Caco-2 (cell line): ENCODE measurements around the gene WAPL. TPM values are rescaled to one million over a fixed set of nuclear protein-coding genes. Genes with fewer than 3 reads are reported as not detected.

ENCODE experiments used
- BruUV-seq: library from RNA; stranded (reverse); fragments of 400-500 nt; replicated peaks from 2 replicates; lab custom pipeline; 2021; lab: Mats Ljungman, UMichigan
- CTCF ChIA-PET: fragments of 300-600 bp; sonication (Branson Sonifier 250); formaldehyde crosslinking; loops from one replicate; lab custom pipeline; 2022; ENCODE audit warnings: antibody characterized with exemption; lab: Charles Lee
- POLR2A ChIA-PET: fragments of 300-600 bp; sonication (Branson Sonifier 250); formaldehyde crosslinking; loops from one replicate; lab custom pipeline; 2022; ENCODE audit warnings: antibody characterized with exemption; lab: Charles Lee
- DNase-seq, 2 experiments: peaks; one replicate each; pipeline versions ENCODE4 v3.0.0 to v3.0.0-alpha.2; 2020 to 2022
- H3K27me3 ChIP-seq: replicated peaks from 2 replicates; pipeline ENCODE4 v1.6.0; 2011; ENCODE audit warnings: low read length; ENCODE audit not compliant: control insufficient read depth, insufficient read depth
- H3K36me3 ChIP-seq: 2 replicates; pipeline ENCODE4 v1.5.1; 2011; ENCODE audit warnings: low read length; ENCODE audit not compliant: control insufficient read depth, insufficient read depth
- H3K4me1 ChIP-seq: fragments of 250-450 bp; sonication (Bioruptor Pico); 2 replicates; pipeline ENCODE4 v1.5.1; 2020; ENCODE audit warnings: mild to moderate bottlenecking
- H3K4me3 ChIP-seq: 2 replicates; pipeline ENCODE4 v1.5.1; 2011; ENCODE audit warnings: low read depth, mild to moderate bottlenecking, control low read depth, low read length
- H3K9me3 ChIP-seq: fragments of 250-450 bp; sonication (Bioruptor Pico); 2 replicates; pipeline ENCODE4 v1.5.1; 2020; ENCODE audit warnings: mild to moderate bottlenecking, moderate library complexity
- H3K27ac Mint-ChIP-seq: one replicate; pipeline ENCODE4 v1.8.0; 2022; ENCODE audit warnings: mixed read lengths; ENCODE audit not compliant: unreplicated experiment
- H3K27me3 Mint-ChIP-seq: one replicate; pipeline ENCODE4 v1.8.0; 2022; ENCODE audit warnings: mixed read lengths; ENCODE audit not compliant: insufficient read depth, unreplicated experiment
- H3K36me3 Mint-ChIP-seq: one replicate; pipeline ENCODE4 v1.8.0; 2022; ENCODE audit warnings: mild to moderate bottlenecking, mixed read lengths; ENCODE audit not compliant: insufficient read depth, unreplicated experiment
- H3K4me1 Mint-ChIP-seq: one replicate; pipeline ENCODE4 v1.8.0; 2022; ENCODE audit warnings: low read depth, mixed read lengths; ENCODE audit not compliant: unreplicated experiment
- H3K4me3 Mint-ChIP-seq: one replicate; pipeline ENCODE4 v1.8.0; 2022; ENCODE audit warnings: mild to moderate bottlenecking, moderate library complexity, mixed read lengths; ENCODE audit not compliant: unreplicated experiment
- H3K9me3 Mint-ChIP-seq: one replicate; pipeline ENCODE4 v1.8.0; 2022; ENCODE audit warnings: mixed read lengths; ENCODE audit not compliant: unreplicated experiment
- intact Hi-C: fragments of 100-400 bp; cut with micrococcal nuclease; formaldehyde crosslinking; loops from one replicate; pipeline ENCODE4 v1.10.0; 2022; ENCODE audit not compliant: unreplicated experiment
- total RNA-seq: library from RNA; stranded (reverse); gene quantifications from 2 replicates; pipeline ENCODE4 v1.2.3, GENCODE V29; 2022
- TF ChIP-seq, protein P1 (sequence below), 2 experiments: fragments of 200-600 bp in 1 of 2; IDR thresholded peaks; 1 replicate in 1 of 2; 2 replicates in 1 of 2; pipeline versions ENCODE4 v1.5.1 to v1.8.0; 2011 to 2022; ENCODE audit warnings: antibody characterized with exemption in 1 of 2, control low read depth in 1 of 2, inconsistent platforms in 1 of 2, low read depth in 1 of 2, low read length in 1 of 2, mild to moderate bottlenecking in 1 of 2, moderate library complexity in 1 of 2; ENCODE audit not compliant: insufficient read depth in 1 of 2, severe bottlenecking in 1 of 2, unreplicated experiment in 1 of 2

WAPL gene
- total RNA-seq, 1 experiment from 2014 or later, result 49.2 TPM

DNA sequence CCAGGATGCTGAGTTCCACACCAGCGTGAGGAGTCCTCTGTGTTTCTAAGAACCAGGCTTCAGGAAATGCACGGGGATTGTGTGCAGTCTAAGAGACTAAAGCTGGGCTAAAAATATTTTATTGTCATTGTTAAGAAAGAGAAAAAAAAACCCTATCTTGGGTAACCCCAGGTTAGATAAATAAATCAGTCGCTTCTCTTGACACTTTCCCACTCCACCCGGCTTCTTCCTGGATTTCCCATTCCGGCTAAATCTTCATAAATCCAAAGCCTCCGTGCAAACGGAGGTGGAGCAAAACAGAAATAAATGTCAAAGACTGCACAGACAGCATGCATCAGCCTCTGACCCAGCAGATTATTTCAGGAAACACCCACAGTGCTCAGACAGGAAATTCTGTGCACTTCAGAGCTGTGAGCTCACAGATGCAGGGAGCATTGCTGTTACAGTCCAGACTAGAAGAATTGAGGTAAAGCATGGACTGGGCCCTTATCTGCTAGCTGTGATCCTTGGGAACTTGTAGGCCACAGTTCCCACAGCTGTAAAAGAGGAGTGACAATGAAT lies 110.2 kb downstream of the WAPL start:
- TF ChIP-seq, protein P1, sequence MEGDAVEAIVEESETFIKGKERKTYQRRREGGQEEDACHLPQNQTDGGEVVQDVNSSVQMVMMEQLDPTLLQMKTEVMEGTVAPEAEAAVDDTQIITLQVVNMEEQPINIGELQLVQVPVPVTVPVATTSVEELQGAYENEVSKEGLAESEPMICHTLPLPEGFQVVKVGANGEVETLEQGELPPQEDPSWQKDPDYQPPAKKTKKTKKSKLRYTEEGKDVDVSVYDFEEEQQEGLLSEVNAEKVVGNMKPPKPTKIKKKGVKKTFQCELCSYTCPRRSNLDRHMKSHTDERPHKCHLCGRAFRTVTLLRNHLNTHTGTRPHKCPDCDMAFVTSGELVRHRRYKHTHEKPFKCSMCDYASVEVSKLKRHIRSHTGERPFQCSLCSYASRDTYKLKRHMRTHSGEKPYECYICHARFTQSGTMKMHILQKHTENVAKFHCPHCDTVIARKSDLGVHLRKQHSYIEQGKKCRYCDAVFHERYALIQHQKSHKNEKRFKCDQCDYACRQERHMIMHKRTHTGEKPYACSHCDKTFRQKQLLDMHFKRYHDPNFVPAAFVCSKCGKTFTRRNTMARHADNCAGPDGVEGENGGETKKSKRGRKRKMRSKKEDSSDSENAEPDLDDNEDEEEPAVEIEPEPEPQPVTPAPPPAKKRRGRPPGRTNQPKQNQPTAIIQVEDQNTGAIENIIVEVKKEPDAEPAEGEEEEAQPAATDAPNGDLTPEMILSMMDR (IDR thresholded peaks at IDR 0.05; ENCODE audit: insufficient read depth in 1 of 2, low read depth in 1 of 2, low read length in 1 of 2, severe bottlenecking in 1 of 2, unreplicated experiment in 1 of 2), result no peak
- Histone ChIP-seq H3K36me3 (no peaks in the 10 kb centered on the region), H3K27me3 (no peaks in the 10 kb centered on the region), H3K4me1 (no peaks in the 10 kb centered on the region), H3K9me3 (peaks cover 5% of the 10 kb centered on the region), H3K4me3 (no peak overlapping the region)
- POLR2A ChIA-PET, result no interaction called here
- no peak for DNase-seq
- BruUV-seq, result no TSS peak
- no peak overlapping the region for H3K4me3 Mint-ChIP-seq
- no peaks in the 10 kb centered on the region for H3K36me3 Mint-ChIP-seq
- intact Hi-C loops, result no loop called here
- H3K27me3 Mint-ChIP-seq, result peaks cover 4% of the 10 kb centered on the region
- peaks cover 9% of the 10 kb centered on the region for H3K9me3 Mint-ChIP-seq
- CTCF ChIA-PET, result no interaction called here
- peaks cover 7% of the 10 kb centered on the region for H3K4me1 Mint-ChIP-seq
- H3K27ac Mint-ChIP-seq, result peak overlapping the region; percentile 19

DNA sequence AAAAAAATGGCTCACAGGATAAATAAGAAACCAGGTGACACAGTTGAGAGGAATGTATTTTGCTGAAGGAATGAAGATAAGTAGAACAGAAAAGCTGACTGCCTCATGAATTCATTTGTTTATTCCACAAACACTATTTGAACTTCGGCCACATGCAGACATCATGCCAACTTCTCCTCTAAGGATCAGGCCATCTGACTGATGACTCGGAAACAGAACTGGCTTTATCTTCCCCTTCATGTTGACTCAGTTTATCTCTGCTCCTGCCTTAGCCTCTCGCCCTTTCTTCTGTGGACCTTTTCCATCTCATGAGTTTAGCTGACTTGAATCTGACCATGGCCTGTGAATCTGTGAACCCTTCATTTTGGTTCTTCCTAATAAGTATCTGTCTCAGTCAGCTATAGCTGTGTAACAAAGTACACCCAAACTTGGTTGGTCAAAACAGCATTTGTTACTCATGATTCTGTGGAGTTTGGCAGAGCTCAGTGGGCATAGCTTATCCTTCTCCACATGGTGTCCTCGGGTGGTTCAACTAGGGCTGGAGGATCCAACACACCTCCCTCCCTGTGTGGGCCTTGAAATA lies 111.0 kb downstream of the WAPL start:
- H3K27ac Mint-ChIP-seq, result peak overlapping the region; percentile 19
- POLR2A ChIA-PET, result no interaction called here
- H3K27me3 ChIP-seq, result no peaks in the 10 kb centered on the region
- intact Hi-C loops, result no loop called here
- TF ChIP-seq, protein P1 (IDR thresholded peaks at IDR 0.05; ENCODE audit: insufficient read depth in 1 of 2, low read depth in 1 of 2, low read length in 1 of 2, severe bottlenecking in 1 of 2, unreplicated experiment in 1 of 2), result no peak
- no peaks in the 10 kb centered on the region for H3K36me3 ChIP-seq
- H3K36me3 Mint-ChIP-seq, result no peaks in the 10 kb centered on the region
- no peaks in the 10 kb centered on the region for H3K4me1 ChIP-seq
- peak in 1 of 2 experiments; percentile 34 for DNase-seq
- CTCF ChIA-PET, result no interaction called here
- no TSS peak for BruUV-seq
- H3K27me3 Mint-ChIP-seq, result no peaks in the 10 kb centered on the region
- H3K9me3 Mint-ChIP-seq, result peaks cover 9% of the 10 kb centered on the region
- no peak overlapping the region for H3K4me3 Mint-ChIP-seq
- H3K4me3 ChIP-seq, result no peak overlapping the region
- H3K9me3 ChIP-seq, result peaks cover 5% of the 10 kb centered on the region
- H3K4me1 Mint-ChIP-seq, result peaks cover 7% of the 10 kb centered on the region

DNA sequence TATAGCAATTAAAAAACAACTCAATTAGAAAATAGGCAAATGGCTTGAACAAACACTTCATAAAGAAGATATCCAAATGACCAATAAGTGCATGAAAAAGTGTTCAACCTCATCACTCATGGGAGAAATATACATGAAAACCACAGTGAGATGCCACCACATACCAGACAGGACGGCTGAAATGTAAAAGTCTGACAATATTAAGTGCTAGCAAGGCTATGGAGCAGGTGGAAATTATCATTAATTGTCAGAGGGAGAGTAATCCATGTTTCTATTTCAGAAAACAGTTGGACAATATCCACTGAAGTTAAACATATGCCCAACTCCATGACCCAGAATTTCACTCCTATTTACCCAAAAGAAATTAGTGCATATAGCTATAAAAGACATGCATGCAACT lies 112.4 kb downstream of the WAPL start:
- H3K4me3 ChIP-seq, result no peak overlapping the region
- Mint-ChIP-seq H3K9me3 (peaks cover 9% of the 10 kb centered on the region), H3K4me1 (peaks cover 7% of the 10 kb centered on the region), H3K4me3 (no peak overlapping the region), H3K27me3 (no peaks in the 10 kb centered on the region), H3K27ac (no peak overlapping the region), H3K36me3 (no peaks in the 10 kb centered on the region)
- no peak for DNase-seq
- no TSS peak for BruUV-seq
- intact Hi-C loops, result loop anchor here (10.0 kb wide), 1 partner anchor 276 kb away; no protein-coding TSS in a partner anchor
- ChIA-PET CTCF (no interaction called here), POLR2A (interaction anchor here (0.6 kb wide), 1 partner anchor 336 kb away, joined by 3 read pairs; no protein-coding TSS in a partner anchor)
- H3K36me3 ChIP-seq, result no peaks in the 10 kb centered on the region
- H3K4me1 ChIP-seq, result no peaks in the 10 kb centered on the region
- TF ChIP-seq, protein P1 (IDR thresholded peaks at IDR 0.05; ENCODE audit: insufficient read depth in 1 of 2, low read depth in 1 of 2, low read length in 1 of 2, severe bottlenecking in 1 of 2, unreplicated experiment in 1 of 2), result no peak
- no peaks in the 10 kb centered on the region for H3K27me3 ChIP-seq
- H3K9me3 ChIP-seq, result peaks cover 5% of the 10 kb centered on the region
